GM12873 (cell line): ENCODE data around the gene MAP2K6.

Source experiments
- TF ChIP-seq, protein P1 (sequence below): IDR thresholded peaks from 2 replicates; pipeline ENCODE4 v1.5.1; 2012; ENCODE audit warnings: low read depth, mild to moderate bottlenecking, moderate library complexity, low read length, control low read depth; ENCODE audit not compliant: insufficient read depth; ENCODE audit errors: missing control alignments

Gene MAP2K6

GRCh38 chr17:69427486-69428197 lies 13.1 kb downstream of the MAP2K6 start:
- TF ChIP-seq, protein P1, sequence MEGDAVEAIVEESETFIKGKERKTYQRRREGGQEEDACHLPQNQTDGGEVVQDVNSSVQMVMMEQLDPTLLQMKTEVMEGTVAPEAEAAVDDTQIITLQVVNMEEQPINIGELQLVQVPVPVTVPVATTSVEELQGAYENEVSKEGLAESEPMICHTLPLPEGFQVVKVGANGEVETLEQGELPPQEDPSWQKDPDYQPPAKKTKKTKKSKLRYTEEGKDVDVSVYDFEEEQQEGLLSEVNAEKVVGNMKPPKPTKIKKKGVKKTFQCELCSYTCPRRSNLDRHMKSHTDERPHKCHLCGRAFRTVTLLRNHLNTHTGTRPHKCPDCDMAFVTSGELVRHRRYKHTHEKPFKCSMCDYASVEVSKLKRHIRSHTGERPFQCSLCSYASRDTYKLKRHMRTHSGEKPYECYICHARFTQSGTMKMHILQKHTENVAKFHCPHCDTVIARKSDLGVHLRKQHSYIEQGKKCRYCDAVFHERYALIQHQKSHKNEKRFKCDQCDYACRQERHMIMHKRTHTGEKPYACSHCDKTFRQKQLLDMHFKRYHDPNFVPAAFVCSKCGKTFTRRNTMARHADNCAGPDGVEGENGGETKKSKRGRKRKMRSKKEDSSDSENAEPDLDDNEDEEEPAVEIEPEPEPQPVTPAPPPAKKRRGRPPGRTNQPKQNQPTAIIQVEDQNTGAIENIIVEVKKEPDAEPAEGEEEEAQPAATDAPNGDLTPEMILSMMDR, result no peak

GRCh38 chr17:69428252-69428980 lies 13.9 kb downstream of the MAP2K6 start:
- TF ChIP-seq, protein P1, result no peak

GRCh38 chr17:69430488-69430887 lies 16.0 kb downstream of the MAP2K6 start:
- TF ChIP-seq, protein P1, result no peak

GRCh38 chr17:69431835-69432234 lies 17.3 kb downstream of the MAP2K6 start:
- TF ChIP-seq, protein P1, result no peak

- TF ChIP-seq, protein P1, result no peak
These were observed 18.6 kb downstream of the MAP2K6 start for GRCh38 chr17:69433093-69433492.

GRCh38 chr17:69434164-69434579 lies 19.7 kb downstream of the MAP2K6 start:
- TF ChIP-seq, protein P1, result no peak

DNA sequence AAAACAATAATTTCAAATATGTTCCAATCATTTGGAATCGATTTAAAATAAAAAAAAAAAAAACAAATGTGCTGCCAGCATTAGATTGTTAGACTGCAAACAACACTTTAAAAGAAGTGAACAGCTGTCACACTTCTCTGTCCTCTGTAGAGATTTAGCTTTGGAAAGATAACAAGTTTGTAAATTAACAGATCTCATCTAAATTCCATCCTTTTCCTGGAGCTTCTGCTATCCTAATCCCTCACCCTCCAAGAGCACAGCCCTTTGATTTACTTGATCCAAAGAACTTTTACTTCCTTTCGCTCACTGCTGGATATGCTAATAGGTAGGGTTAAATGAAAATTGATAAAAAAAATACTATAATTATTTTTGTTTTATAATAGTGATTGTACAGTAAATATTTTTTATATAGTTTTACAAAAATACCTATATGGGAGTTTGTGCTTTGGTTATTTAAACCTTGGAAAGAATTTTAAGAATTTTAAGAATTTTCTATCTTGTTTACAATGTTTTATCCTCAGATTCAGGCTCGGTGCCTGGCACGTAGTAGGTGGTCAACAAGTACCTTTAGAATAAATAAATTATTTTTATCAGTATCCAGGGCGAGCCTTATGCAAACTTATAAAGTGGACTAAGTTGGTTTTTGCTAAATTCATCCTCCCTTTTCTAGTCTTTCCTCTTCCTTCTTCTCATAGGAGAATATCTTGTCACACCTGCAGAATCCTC lies 21.6 kb downstream of the MAP2K6 start:
- TF ChIP-seq, protein P1, result no peak
